DMS114 treated with DMSO at 0.1 percent for 48 hours (cell line): ENCODE data around the gene PPP3R1.

Experiments
- DNase-seq: peaks from one replicate; lab custom pipeline; 2025; ENCODE audit not compliant: unreplicated experiment; lab: John Stamatoyannopoulos, UW

PPP3R1 gene

GRCh38 chr2:68235090-68235489 is 17.2 kb downstream of the PPP3R1 start:
- no peak for DNase-seq

GRCh38 chr2:68234405-68234804 is 17.9 kb downstream of the PPP3R1 start:
- no peak for DNase-seq

- DNase-seq = no peak
These were observed 21.3 kb downstream of the PPP3R1 start for GRCh38 chr2:68231061-68231372.

GRCh38 chr2:68230241-68231060 is 21.9 kb downstream of the PPP3R1 start:
- DNase-seq = no peak

- DNase-seq = no peak
These were observed 25.5 kb downstream of the PPP3R1 start for GRCh38 chr2:68226794-68227193.

- no peak for DNase-seq
These were observed 27.2 kb downstream of the PPP3R1 start for GRCh38 chr2:68225119-68225632.

GRCh38 chr2:68223419-68223818 is 28.9 kb downstream of the PPP3R1 start:
- DNase-seq = no peak

- DNase-seq = no peak
These were observed 30.0 kb downstream of the PPP3R1 start for GRCh38 chr2:68222287-68222686.

- DNase-seq = no peak
These were observed 33.9 kb downstream of the PPP3R1 start for GRCh38 chr2:68218343-68218901.

- no peak for DNase-seq
These were observed 34.6 kb downstream of the PPP3R1 start for GRCh38 chr2:68217729-68218128.

GRCh38 chr2:68216454-68217310 is 35.6 kb downstream of the PPP3R1 start:
- no peak for DNase-seq

GRCh38 chr2:68214381-68214780 is 38.0 kb downstream of the PPP3R1 start:
- no peak for DNase-seq

GRCh38 chr2:68206793-68207192 is 45.5 kb downstream of the PPP3R1 start:
- no peak for DNase-seq

GRCh38 chr2:68203587-68203986 is 48.7 kb downstream of the PPP3R1 start:
- no peak for DNase-seq

- DNase-seq = no peak
These were observed 52.1 kb downstream of the PPP3R1 start for GRCh38 chr2:68200157-68200787.

- DNase-seq = peak; percentile 45
These were observed 56.1 kb downstream of the PPP3R1 start for GRCh38 chr2:68196120-68196716.

GRCh38 chr2:68195096-68195495 is 57.2 kb downstream of the PPP3R1 start:
- no peak for DNase-seq

- DNase-seq = no peak
These were observed 58.5 kb downstream of the PPP3R1 start for GRCh38 chr2:68193787-68194372.

- DNase-seq = no peak
These were observed 59.2 kb downstream of the PPP3R1 start for GRCh38 chr2:68193144-68193543.

- DNase-seq = no peak
These were observed 61.2 kb downstream of the PPP3R1 start for GRCh38 chr2:68190991-68191731.
